ENCODE results near the gene MOSPD3. TPM values are rescaled to one million over a fixed set of nuclear protein-coding genes. Genes with fewer than 3 reads are reported as not detected.

MOSPD3 gene
- total RNA-seq, 2 experiments from 2014 or later = 10.4 to 12.0 TPM

DNA sequence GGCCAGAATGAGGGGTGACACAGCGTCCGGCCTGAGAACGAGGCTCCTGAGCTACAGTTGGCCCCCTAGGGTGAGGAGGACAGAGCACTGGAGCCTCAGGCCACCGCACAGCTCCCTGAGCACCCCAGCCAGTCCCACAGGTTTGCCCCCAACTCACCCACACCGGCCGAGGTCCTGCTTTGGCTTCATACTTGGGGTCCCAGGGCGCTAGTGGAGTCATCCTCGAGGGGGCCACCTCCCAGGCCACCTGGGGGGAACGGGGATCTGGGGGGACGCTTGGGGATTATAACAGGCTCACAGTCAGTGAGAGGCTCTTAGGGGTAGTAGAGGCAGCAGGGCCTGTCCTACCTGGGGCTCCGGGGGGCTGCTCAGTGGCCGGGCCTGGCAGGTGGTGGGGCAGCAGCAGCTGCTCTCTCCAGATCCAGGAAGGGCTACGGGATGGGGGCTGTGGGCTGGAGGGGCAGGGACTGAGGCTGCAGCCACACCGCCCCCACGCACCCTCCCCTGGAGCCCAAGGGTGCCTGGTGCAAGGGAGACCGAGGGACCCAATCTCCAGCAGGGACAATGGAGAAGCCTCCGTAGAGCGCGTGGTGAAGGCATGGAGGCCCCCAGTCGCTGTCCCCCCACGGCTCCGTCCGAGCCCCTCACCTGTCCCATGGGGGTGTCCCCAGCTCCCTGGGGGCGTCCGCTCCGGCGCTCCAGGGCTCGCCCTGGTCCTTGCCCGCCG is 39.2 kb upstream of the MOSPD3 start:
- TF ChIP-seq EZH2phosphoT487 (IDR thresholded peaks at IDR 0.05; ENCODE audit: borderline replicate concordance, low read depth, low read length) = no peak
- TF ChIP-seq, protein P1, sequence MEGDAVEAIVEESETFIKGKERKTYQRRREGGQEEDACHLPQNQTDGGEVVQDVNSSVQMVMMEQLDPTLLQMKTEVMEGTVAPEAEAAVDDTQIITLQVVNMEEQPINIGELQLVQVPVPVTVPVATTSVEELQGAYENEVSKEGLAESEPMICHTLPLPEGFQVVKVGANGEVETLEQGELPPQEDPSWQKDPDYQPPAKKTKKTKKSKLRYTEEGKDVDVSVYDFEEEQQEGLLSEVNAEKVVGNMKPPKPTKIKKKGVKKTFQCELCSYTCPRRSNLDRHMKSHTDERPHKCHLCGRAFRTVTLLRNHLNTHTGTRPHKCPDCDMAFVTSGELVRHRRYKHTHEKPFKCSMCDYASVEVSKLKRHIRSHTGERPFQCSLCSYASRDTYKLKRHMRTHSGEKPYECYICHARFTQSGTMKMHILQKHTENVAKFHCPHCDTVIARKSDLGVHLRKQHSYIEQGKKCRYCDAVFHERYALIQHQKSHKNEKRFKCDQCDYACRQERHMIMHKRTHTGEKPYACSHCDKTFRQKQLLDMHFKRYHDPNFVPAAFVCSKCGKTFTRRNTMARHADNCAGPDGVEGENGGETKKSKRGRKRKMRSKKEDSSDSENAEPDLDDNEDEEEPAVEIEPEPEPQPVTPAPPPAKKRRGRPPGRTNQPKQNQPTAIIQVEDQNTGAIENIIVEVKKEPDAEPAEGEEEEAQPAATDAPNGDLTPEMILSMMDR (conservative IDR thresholded peaks at IDR 0.05; ENCODE audit: low read length) = no peak
- CTCF ChIA-PET (ENCODE audit: unreplicated experiment) = no interaction called here
- no TSS peak for BruUV-seq (replicated peaks)
- Histone ChIP-seq H2AFZ (ENCODE audit: low read length) (no peak overlapping the region), H3K79me2 (ENCODE audit: insufficient read depth, low read depth, low read length) (no peaks in the 10 kb centered on the region), H3K36me3 (ENCODE audit: insufficient read depth, low read length) (peaks cover 39% of the 10 kb centered on the region), H3K4me3 (ENCODE audit: low read depth, low read length, poor library complexity, severe bottlenecking) (no peak overlapping the region), H3K4me1 (ENCODE audit: insufficient read depth, low read length, poor library complexity, severe bottlenecking) (peaks cover 38% of the 10 kb centered on the region), H3K9me2 (ENCODE audit: insufficient read depth, low read length) (no peaks in the 10 kb centered on the region), H3K4me2 (ENCODE audit: low read length) (no peak overlapping the region), H3K9me3 (ENCODE audit: low read length) (no peaks in the 10 kb centered on the region), H3K27ac (ENCODE audit: low read depth, low read length, poor library complexity, severe bottlenecking) (no peak overlapping the region), H4K20me1 (ENCODE audit: insufficient read depth, low read length) (no peaks in the 10 kb centered on the region)
- intact Hi-C loops (cut with micrococcal nuclease; ENCODE audit: unreplicated experiment) = no loop called here
- DNase-seq (ENCODE audit: low spot score) = no peak
- POLR2A ChIA-PET = no interaction called here

DNA sequence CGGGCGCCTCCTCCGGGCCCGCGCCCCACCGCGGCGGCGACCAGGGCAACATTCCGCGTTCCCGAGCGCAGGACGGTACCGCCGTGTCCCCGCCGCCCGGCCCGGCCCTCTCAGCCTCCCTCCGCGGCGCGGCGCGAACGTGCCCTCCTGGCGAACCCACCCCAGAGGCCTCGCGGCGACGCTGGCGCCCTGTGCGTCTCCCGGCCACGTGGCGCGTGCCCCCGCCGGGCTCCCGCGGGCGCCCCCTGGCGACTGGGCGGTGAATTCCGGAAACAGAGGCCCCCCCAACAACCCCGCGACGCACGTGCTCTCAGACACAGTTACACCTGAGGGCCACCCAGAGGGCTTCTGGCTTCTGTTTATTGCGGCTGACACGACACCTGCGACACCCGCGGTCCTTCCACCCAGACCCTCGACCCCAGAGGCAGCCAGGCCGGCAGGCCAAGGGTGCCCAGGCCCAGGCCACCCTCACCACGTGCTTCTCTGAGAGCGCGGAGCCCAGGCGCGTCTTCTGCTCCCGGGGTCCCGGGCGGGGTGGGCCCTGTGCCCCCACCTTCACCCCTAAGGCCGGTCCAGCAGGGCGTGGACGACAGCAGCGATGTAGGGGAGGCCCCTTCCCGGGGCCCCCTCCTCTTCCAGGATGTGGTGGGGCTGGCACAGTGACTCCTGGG is 38.5 kb upstream of the MOSPD3 start, which contains the start of gene SAP25:
Gene SAP25, minus strand, starts transcription at position 210 of the 671 bp plus-strand sequence. Its CDS starts 158 bp downstream, at position 52.
- Histone ChIP-seq H3K36me3 (ENCODE audit: insufficient read depth, low read length) (peaks cover 46% of the 10 kb centered on the region), H3K9me3 (ENCODE audit: low read length) (no peaks in the 10 kb centered on the region), H3K4me2 (ENCODE audit: low read length) (no peak within 1 kb of the TSS), H3K9me2 (ENCODE audit: insufficient read depth, low read length) (no peaks in the 10 kb centered on the region), H3K79me2 (ENCODE audit: insufficient read depth, low read depth, low read length) (no peaks in the 10 kb centered on the region), H3K4me1 (ENCODE audit: insufficient read depth, low read length, poor library complexity, severe bottlenecking) (peaks cover 32% of the 10 kb centered on the region), H2AFZ (ENCODE audit: low read length) (no peak within 1 kb of the TSS), H3K27ac (ENCODE audit: low read depth, low read length, poor library complexity, severe bottlenecking) (no peak within 1 kb of the TSS), H4K20me1 (ENCODE audit: insufficient read depth, low read length) (no peaks in the 10 kb centered on the region), H3K4me3 (ENCODE audit: low read depth, low read length, poor library complexity, severe bottlenecking) (no peak within 1 kb of the TSS)
- no peak for DNase-seq (ENCODE audit: low spot score)
- CTCF ChIA-PET (ENCODE audit: unreplicated experiment) = no interaction called here
- TF ChIP-seq EZH2phosphoT487 (IDR thresholded peaks at IDR 0.05; ENCODE audit: borderline replicate concordance, low read depth, low read length) = no peak
- TF ChIP-seq, protein P1 (conservative IDR thresholded peaks at IDR 0.05; ENCODE audit: low read length) = no peak
- intact Hi-C loops (cut with micrococcal nuclease; ENCODE audit: unreplicated experiment) = no loop called here
- BruUV-seq (replicated peaks) = no TSS peak
- POLR2A ChIA-PET = interaction anchor here (0.6 kb wide), 1 partner anchor 132 kb away, joined by 3 read pairs; the partner anchor contains the start of gene POP7

All from OCI-LY7 (cell line).